ENCODE measurements around the gene FRYL. TPM values are rescaled to one million over a fixed set of nuclear protein-coding genes. Genes with fewer than 3 reads are reported as not detected.
"Not testable (repeated sequence)": the region's sequence is repeated elsewhere in the genome, so short reads cannot be mapped to it uniquely, and the experiment has no call there.

Gene FRYL
- total and polyA plus RNA-seq, 2 experiments from 2014 or later, result 15.7 to 82.3 TPM

GRCh38 chr4:48746608-48747362, 33.3 kb downstream of the FRYL start:
- peaks cover 91% of the 10 kb centered on the region for H3K79me2 ChIP-seq
- H3K36me3 ChIP-seq (replicated peaks; ENCODE audit: insufficient read depth, low read depth), result no peaks in the 10 kb centered on the region
- H3K27me3 ChIP-seq, result no peaks in the 10 kb centered on the region
- no peak overlapping the region for H3K27ac ChIP-seq
- H4K20me1 ChIP-seq (ENCODE audit: insufficient read depth, poor library complexity, severe bottlenecking), result peaks cover 9% of the 10 kb centered on the region
- no peaks in the 10 kb centered on the region for H3K9me3 ChIP-seq (ENCODE audit: low read depth)
- no peaks in the 10 kb centered on the region for H3K9me2 ChIP-seq (replicated peaks; ENCODE audit: insufficient read depth)
- 65% methylated on average over 4 of the region's 4 CpGs for WGBS (ENCODE audit: low lambda C conversion rate, missing lambda C conversion rate)
- DNase-seq (ENCODE audit: low spot score), result no peak
- TF ChIP-seq CTCF (IDR thresholded peaks at IDR 0.05; ENCODE audit: poor library complexity), result no peak
- TF ChIP-seq EZH2phosphoT487 (IDR thresholded peaks at IDR 0.05; ENCODE audit: low read depth, severe bottlenecking, unreplicated experiment), result no peak
- TF ChIP-seq EZH2 (IDR thresholded peaks at IDR 0.05; ENCODE audit: borderline replicate concordance), result no peak
- H3K4me3 ChIP-seq, result no peak overlapping the region
- no peak overlapping the region for H2AFZ ChIP-seq
- no peaks in the 10 kb centered on the region for H3K4me1 ChIP-seq (ENCODE audit: insufficient read depth)
- H3K4me2 ChIP-seq, result no peak overlapping the region

- H3K27me3 ChIP-seq; H3K36me3 ChIP-seq (replicated peaks; ENCODE audit: insufficient read depth, low read depth); H2AFZ ChIP-seq; H4K20me1 ChIP-seq (ENCODE audit: insufficient read depth, poor library complexity, severe bottlenecking); H3K27ac ChIP-seq; H3K9me2 ChIP-seq (replicated peaks; ENCODE audit: insufficient read depth); H3K4me2 ChIP-seq; H3K4me3 ChIP-seq; DNase-seq (ENCODE audit: low spot score); H3K4me1 ChIP-seq (ENCODE audit: insufficient read depth); H3K9me3 ChIP-seq (ENCODE audit: low read depth): not testable (repeated sequence)
- H3K79me2 ChIP-seq, result peaks cover 91% of the 10 kb centered on the region
- 96% methylated on average over 5 of the region's 5 CpGs for WGBS (ENCODE audit: low lambda C conversion rate, missing lambda C conversion rate)
These were observed 34.9 kb downstream of the FRYL start for GRCh38 chr4:48745223-48745622.

GRCh38 chr4:48742412-48742811, 37.7 kb downstream of the FRYL start:
- H3K4me3 ChIP-seq, result no peak overlapping the region
- no peak overlapping the region for H2AFZ ChIP-seq
- no peaks in the 10 kb centered on the region for H3K27me3 ChIP-seq
- H3K79me2 ChIP-seq, result peaks cover 94% of the 10 kb centered on the region
- no peaks in the 10 kb centered on the region for H3K9me2 ChIP-seq (replicated peaks; ENCODE audit: insufficient read depth)
- no peaks in the 10 kb centered on the region for H3K36me3 ChIP-seq (replicated peaks; ENCODE audit: insufficient read depth, low read depth)
- no peak for DNase-seq (ENCODE audit: low spot score)
- no peaks in the 10 kb centered on the region for H3K9me3 ChIP-seq (ENCODE audit: low read depth)
- no peak overlapping the region for H3K4me2 ChIP-seq
- H4K20me1 ChIP-seq (ENCODE audit: insufficient read depth, poor library complexity, severe bottlenecking), result peaks cover 5% of the 10 kb centered on the region
- H3K27ac ChIP-seq, result no peak overlapping the region
- no peaks in the 10 kb centered on the region for H3K4me1 ChIP-seq (ENCODE audit: insufficient read depth)
- TF ChIP-seq EZH2phosphoT487 (IDR thresholded peaks at IDR 0.05; ENCODE audit: low read depth, severe bottlenecking, unreplicated experiment), result no peak
- no peak for TF ChIP-seq EZH2 (IDR thresholded peaks at IDR 0.05; ENCODE audit: borderline replicate concordance)
- TF ChIP-seq CTCF (IDR thresholded peaks at IDR 0.05; ENCODE audit: poor library complexity), result no peak

- Histone ChIP-seq H3K4me3 (no peak overlapping the region), H2AFZ (no peak overlapping the region), H3K36me3 (replicated peaks; ENCODE audit: insufficient read depth, low read depth) (no peaks in the 10 kb centered on the region), H3K4me2 (no peak overlapping the region), H3K9me3 (ENCODE audit: low read depth) (no peaks in the 10 kb centered on the region), H3K27me3 (no peaks in the 10 kb centered on the region), H3K79me2 (peaks cover 86% of the 10 kb centered on the region), H3K27ac (no peak overlapping the region), H3K9me2 (replicated peaks; ENCODE audit: insufficient read depth) (no peaks in the 10 kb centered on the region), H3K4me1 (ENCODE audit: insufficient read depth) (no peaks in the 10 kb centered on the region), H4K20me1 (ENCODE audit: insufficient read depth, poor library complexity, severe bottlenecking) (no peaks in the 10 kb centered on the region)
- WGBS (ENCODE audit: low lambda C conversion rate, missing lambda C conversion rate), result 84% methylated on average over 3 of the region's 3 CpGs
- no peak for DNase-seq (ENCODE audit: low spot score)
- TF ChIP-seq EZH2phosphoT487 (IDR thresholded peaks at IDR 0.05; ENCODE audit: low read depth, severe bottlenecking, unreplicated experiment) (no peak), CTCF (IDR thresholded peaks at IDR 0.05; ENCODE audit: poor library complexity) (no peak), EZH2 (IDR thresholded peaks at IDR 0.05; ENCODE audit: borderline replicate concordance) (no peak)
These were observed 40.5 kb downstream of the FRYL start for GRCh38 chr4:48739560-48740019.

Data from hepatocyte (in vitro differentiated cells).